Nucleus accumbens (tissue), 56 donors: ENCODE data around the gene MRPL16.
"Not testable (repeated sequence)": the region's sequence is repeated elsewhere in the genome, so short reads cannot be mapped to it uniquely, and the experiment has no call there.

ENCODE experiments used
- DNase-seq, 56 donors: peaks; one replicate each; lab custom pipeline; 2025; lab: John Stamatoyannopoulos, UW

MRPL16 gene

GRCh38 chr11:59813364-59813763 is 2.8 kb upstream of the MRPL16 start:
- no peak for DNase-seq

DNA sequence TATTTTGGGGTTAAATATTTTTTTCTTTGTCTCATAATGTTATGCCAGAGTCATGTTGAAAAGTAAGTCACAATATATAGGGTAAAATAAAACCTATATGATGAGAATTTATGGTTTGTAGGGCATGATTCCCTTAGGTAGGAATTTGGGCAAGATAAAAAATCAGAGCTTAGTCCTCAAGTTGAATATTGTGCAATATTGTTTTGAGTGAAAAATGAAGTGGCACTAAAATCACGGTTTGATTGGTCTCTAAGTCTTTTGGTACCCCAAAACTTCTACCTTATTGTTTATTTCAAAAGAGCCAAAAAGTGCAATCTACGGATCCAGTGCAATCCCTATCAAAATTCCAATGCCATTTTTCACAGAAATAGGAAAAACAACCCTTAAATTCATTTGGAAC is 1.6 kb upstream of the MRPL16 start:
- no peak for DNase-seq

DNA sequence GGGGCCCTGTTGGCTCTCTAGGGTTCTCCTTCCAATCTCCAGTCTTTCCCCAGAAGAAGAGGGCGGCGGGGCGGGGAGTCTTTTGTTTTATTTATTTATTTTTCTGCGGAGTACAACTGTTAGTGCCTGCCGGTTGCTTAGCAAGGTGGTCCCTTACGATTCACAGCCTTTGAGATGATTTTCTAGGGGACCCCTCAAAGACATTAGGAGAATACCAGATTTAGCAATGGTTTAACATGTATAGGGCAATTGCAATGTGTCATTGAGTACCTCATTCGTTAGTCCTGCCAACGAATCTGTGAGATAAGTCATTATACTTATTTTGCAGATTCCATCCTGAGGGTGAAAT is 307 bp upstream of the MRPL16 start:
- no peak for DNase-seq

GRCh38 chr11:59807047-59807610 is 3.4 kb downstream of the MRPL16 start:
- DNase-seq, result no peak

- DNase-seq, result no peak
These were observed 6.5 kb downstream of the MRPL16 start for GRCh38 chr11:59804061-59804460.

DNA sequence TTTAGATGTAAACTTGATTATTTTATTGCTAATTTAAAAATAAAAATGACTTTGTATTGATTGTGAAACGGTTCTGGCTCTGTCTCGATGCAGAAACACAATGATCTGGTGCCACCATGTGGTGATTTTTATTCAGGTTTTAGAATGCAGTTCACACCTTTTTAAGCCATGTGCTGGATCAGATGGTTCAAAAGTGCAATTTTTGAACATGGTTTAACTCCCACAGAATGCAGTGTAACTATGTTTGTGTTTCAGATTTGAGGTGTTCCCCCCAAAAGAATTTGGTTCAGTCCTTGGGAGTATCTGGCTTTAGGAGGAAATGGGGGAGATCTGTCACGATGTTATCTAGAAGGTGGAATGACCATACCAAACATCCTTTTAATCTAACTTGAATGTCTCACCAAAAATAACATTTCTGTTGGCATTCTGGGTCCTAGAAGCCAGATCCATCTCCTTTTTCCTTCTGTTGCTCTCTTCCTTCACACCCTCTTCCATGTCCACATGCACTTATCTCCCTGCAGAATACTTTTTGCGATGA is 7.9 kb downstream of the MRPL16 start:
- DNase-seq, result peak in 21 of 56 donors; percentile 13 to 67 (median 32)

DNA sequence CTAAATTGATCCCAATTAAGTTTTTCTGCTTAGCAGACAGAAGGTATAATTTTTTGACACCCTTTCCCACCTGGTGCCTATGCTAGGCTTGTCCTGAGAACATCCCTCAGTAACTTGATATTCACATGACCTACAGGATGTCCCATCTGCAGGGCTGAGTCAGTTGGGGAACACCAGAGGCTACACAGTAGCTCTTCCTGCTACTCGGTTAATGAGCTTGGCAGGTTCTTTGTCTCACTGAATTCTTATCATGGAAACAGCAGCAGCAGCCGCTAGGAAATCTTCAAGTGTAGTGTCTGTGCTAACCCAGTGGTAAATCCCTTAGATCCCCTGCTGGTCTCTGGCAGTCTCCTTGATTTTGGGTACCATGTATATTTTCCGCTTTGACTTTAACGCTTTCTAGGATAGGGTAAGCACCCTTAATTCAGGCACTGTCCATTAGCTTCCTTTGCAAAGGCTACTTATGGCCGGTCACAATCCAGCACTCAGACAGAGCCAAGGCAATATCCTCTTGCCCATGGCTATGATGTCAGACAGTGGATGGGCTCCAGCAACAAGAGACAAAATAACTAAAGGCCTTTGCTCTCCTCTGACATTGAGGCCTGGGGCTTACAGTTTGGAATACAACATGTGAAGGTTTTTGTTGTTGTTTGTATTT is 8.5 kb downstream of the MRPL16 start:
- DNase-seq, result peak in 34 of 56 donors; percentile 3 to 67 (median 29)

- DNase-seq, result peak in 1 of 56 donors; percentile 2
These were observed 9.3 kb downstream of the MRPL16 start for GRCh38 chr11:59801160-59801706.

- no peak for DNase-seq
These were observed 10.1 kb downstream of the MRPL16 start for GRCh38 chr11:59800390-59801025.

DNA sequence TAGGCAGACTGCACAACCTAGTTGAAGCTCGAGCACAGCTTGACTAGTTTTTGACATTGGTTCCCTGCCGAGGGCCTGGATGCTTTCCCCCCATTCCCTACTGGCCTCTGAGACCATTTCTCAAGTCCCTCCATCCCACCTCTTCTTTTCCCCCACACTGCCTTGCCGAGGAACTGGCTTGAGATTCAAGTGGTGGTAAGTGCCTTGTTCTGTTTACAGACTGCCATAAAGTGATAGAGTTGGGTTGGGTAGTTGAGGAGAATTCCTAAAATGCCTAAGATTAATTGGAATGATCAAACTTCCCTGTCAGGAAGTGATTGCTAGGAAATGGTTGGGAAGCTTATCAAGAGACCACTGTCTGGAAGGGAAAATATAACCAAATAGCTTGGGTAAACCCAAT is 16.2 kb downstream of the MRPL16 start:
- no peak for DNase-seq

- no peak for DNase-seq
These were observed 18.1 kb downstream of the MRPL16 start for GRCh38 chr11:59792507-59792906.

DNA sequence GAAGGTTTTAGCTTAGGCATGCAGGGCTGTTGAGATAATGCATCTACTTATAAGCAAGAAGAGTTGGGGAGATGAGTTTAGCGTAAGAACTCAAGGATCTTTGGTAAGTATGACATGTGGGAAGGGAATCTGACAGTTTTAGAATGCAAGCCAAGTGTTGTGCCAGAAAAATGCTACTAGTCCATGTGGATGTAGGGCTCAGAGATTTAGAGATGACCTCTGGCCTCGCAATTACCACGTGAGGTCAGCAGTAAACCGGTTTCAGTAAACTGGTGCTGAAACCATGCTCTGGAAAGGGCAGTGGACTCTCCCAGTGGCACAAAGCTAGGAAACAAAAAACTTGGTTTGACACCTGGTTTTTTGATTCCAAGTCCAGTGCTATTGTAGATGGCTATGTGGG is 18.9 kb downstream of the MRPL16 start:
- no peak for DNase-seq

- DNase-seq, result no peak
These were observed 22.8 kb downstream of the MRPL16 start for GRCh38 chr11:59787816-59788215.

DNA sequence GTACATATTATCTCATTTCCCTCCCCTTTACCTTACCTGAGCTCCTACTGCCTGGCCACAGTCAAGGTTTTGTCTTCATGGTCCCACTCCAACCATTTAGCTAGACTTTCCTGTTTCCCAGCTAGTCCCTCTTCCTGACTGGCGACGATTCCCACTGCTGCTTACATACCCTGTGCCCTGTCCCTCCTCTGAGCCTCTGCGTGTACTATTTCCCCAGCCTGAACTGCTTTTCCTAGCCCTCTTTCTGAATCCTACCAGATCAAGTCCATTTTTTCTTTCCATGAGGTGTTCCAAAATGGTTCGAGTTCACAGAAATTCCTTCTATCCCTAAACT is 23.4 kb downstream of the MRPL16 start:
- DNase-seq, result no peak

DNA sequence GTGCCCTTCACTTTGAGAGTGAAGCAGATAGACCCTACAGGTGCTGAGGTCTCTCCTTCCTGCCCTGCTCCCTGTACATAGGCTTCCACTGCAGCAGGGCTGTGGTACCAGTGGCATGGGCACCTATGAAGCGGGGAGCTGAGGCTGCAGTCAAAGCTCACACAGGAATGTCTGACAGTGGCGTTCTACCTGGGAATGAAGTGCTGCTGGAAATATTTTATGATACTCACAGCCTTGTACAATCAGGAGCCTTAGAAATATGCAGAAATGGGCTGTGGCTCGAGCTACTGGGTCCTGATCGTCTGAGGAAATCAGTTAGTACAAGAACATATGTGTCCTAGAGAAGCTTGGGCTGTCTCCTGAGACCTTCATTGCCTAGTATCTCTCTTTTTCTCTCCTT is 24.8 kb downstream of the MRPL16 start:
- no peak for DNase-seq

- DNase-seq, result not testable (repeated sequence)
These were observed 26.1 kb downstream of the MRPL16 start for GRCh38 chr11:59784441-59784840.

- no peak for DNase-seq
These were observed 26.9 kb downstream of the MRPL16 start for GRCh38 chr11:59783632-59784090.

DNA sequence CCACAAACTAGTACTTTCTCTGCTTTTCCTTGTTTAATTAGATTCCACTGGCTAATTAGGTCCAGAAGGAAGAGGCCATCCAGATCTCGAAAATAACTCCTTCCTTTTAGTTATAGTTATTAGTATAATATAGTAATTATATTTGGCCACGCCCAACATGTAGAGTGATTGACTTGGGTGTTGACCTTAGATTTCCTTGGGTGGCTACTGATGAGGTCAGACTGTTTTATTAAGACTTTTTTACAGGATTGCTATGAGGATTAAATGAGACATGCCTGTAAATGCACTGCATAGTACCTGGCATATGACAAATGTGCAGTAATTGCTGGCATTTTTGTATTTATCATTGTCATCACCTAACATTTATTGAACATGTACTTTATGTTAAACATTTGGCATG is 28.5 kb downstream of the MRPL16 start:
- DNase-seq, result no peak

- DNase-seq, result no peak
These were observed 31.1 kb downstream of the MRPL16 start for GRCh38 chr11:59779487-59779886.

GRCh38 chr11:59778122-59778521 is 32.5 kb downstream of the MRPL16 start:
- DNase-seq, result peak in 2 of 56 donors; percentile 12 to 43

- no peak for DNase-seq
These were observed 33.5 kb downstream of the MRPL16 start for GRCh38 chr11:59777104-59777503.
